SK-N-SH treated with all-trans-retinoic acid at 6 μM for 48 hours (cell line): ENCODE results near the gene ADCY5.

Experiments
- ATAC-seq: fragments of 200-7000 bp; cut with Tn5 transposase; 3 replicates; pipeline ENCODE4 v1.9.1; 2020; ENCODE audit warnings: mild to moderate bottlenecking, moderate library complexity
- ARNTL ChIP-seq: fragments of 450-650 bp; formaldehyde crosslinking; IDR thresholded peaks from 2 replicates; pipeline ENCODE4 v1.5.0; 2020; ENCODE audit warnings: low read depth, mild to moderate bottlenecking, moderate library complexity, borderline replicate concordance
- BACH2 ChIP-seq: fragments of 250-450 bp; sonication (Bioruptor Pico); IDR thresholded peaks from 2 replicates; pipeline ENCODE4 v1.9.0; 2021; ENCODE audit warnings: mild to moderate bottlenecking, borderline replicate concordance
- ESRRG ChIP-seq: fragments of 250-450 bp; sonication (Bioruptor Pico); IDR thresholded peaks from 2 replicates; pipeline ENCODE4 v1.6.1; 2021; ENCODE audit warnings: mild to moderate bottlenecking
- GLIS3 ChIP-seq: fragments of 250-450 bp; sonication (Bioruptor Pico); IDR thresholded peaks from 2 replicates; pipeline ENCODE4 v1.5.0; 2020; ENCODE audit warnings: mild to moderate bottlenecking, moderate library complexity
- ISL1 ChIP-seq: fragments of 250-450 bp; sonication (Bioruptor Pico); IDR thresholded peaks from 2 replicates; pipeline ENCODE4 v2.1.2; 2022; ENCODE audit warnings: mild to moderate bottlenecking, moderate library complexity
- OSR1 ChIP-seq: fragments of 250-450 bp; sonication (Bioruptor Pico); IDR thresholded peaks from 2 replicates; pipeline ENCODE4 v1.8.0; 2022; ENCODE audit warnings: moderate library complexity, mild to moderate bottlenecking, inconsistent platforms
- PPARA ChIP-seq: fragments of 250-450 bp; sonication (Bioruptor Pico); IDR thresholded peaks from 2 replicates; pipeline ENCODE4 v1.5.0; 2020; ENCODE audit warnings: mild to moderate bottlenecking, borderline replicate concordance
- RARB ChIP-seq: fragments of 250-450 bp; sonication (Bioruptor Pico); IDR thresholded peaks from 2 replicates; pipeline ENCODE4 v1.8.0; 2021; ENCODE audit warnings: mild to moderate bottlenecking, moderate library complexity
- SNAI2 ChIP-seq: fragments of 250-450 bp; sonication (Bioruptor Pico); IDR thresholded peaks from 2 replicates; pipeline ENCODE4 v1.5.0; 2020; ENCODE audit warnings: mild to moderate bottlenecking, moderate library complexity
- TCF4 ChIP-seq: fragments of 250-450 bp; sonication (Bioruptor Pico); IDR thresholded peaks from 2 replicates; pipeline ENCODE4 v1.8.0; 2021; ENCODE audit warnings: mild to moderate bottlenecking, moderate library complexity, borderline replicate concordance
- TOX ChIP-seq: fragments of 250-450 bp; sonication (Bioruptor Pico); IDR thresholded peaks from 2 replicates; pipeline ENCODE4 v1.8.0; 2021; ENCODE audit warnings: mild to moderate bottlenecking, moderate library complexity, borderline replicate concordance
- ZC3H10 ChIP-seq: fragments of 250-450 bp; sonication (Bioruptor Pico); IDR thresholded peaks from 2 replicates; pipeline ENCODE4 v1.5.1; 2021; ENCODE audit warnings: mild to moderate bottlenecking, moderate library complexity
- ZFP3 ChIP-seq: fragments of 250-450 bp; sonication (Bioruptor Pico); IDR thresholded peaks from 2 replicates; pipeline ENCODE4 v1.5.0; 2020; ENCODE audit warnings: mild to moderate bottlenecking, moderate library complexity
- ZFP30 ChIP-seq: fragments of 450-650 bp; formaldehyde crosslinking; IDR thresholded peaks from 2 replicates; pipeline ENCODE4 v1.5.0; 2022; ENCODE audit warnings: mild to moderate bottlenecking, moderate library complexity
- ZNF565 ChIP-seq: fragments of 450-650 bp; formaldehyde crosslinking; conservative IDR thresholded peaks from 2 replicates; pipeline ENCODE4 v1.5.0; 2020; ENCODE audit warnings: low read depth, mild to moderate bottlenecking, moderate library complexity
- ZNF70 ChIP-seq: fragments of 450-650 bp; formaldehyde crosslinking; IDR thresholded peaks from 2 replicates; pipeline ENCODE4 v1.5.0; 2020; ENCODE audit warnings: mild to moderate bottlenecking, moderate library complexity
- ZNF8 ChIP-seq: fragments of 450-650 bp; formaldehyde crosslinking; IDR thresholded peaks from 2 replicates; pipeline ENCODE4 v1.5.0; 2020; ENCODE audit warnings: mild to moderate bottlenecking, moderate library complexity
- TF ChIP-seq, protein P1 (sequence below): fragments of 250-450 bp; sonication (Bioruptor Pico); IDR thresholded peaks from 2 replicates; pipeline ENCODE4 v1.5.1; 2020; ENCODE audit warnings: low read depth, mild to moderate bottlenecking, moderate library complexity
- TF ChIP-seq, protein P2 (sequence below): fragments of 250-450 bp; sonication (Bioruptor Pico); IDR thresholded peaks from 2 replicates; pipeline ENCODE4 v1.5.1; 2021; ENCODE audit warnings: mild to moderate bottlenecking, moderate library complexity
- TF ChIP-seq, protein P3 (sequence below): fragments of 250-450 bp; sonication (Bioruptor Pico); IDR thresholded peaks from 2 replicates; pipeline ENCODE4 v1.8.0; 2020; ENCODE audit warnings: mild to moderate bottlenecking, moderate library complexity, borderline replicate concordance
- TF ChIP-seq, protein P4 (sequence below): fragments of 250-450 bp; sonication (Bioruptor Pico); IDR thresholded peaks from 2 replicates; pipeline ENCODE4 v1.8.0; 2021; ENCODE audit warnings: low read depth, mild to moderate bottlenecking, moderate library complexity, borderline replicate concordance

ADCY5 gene

DNA sequence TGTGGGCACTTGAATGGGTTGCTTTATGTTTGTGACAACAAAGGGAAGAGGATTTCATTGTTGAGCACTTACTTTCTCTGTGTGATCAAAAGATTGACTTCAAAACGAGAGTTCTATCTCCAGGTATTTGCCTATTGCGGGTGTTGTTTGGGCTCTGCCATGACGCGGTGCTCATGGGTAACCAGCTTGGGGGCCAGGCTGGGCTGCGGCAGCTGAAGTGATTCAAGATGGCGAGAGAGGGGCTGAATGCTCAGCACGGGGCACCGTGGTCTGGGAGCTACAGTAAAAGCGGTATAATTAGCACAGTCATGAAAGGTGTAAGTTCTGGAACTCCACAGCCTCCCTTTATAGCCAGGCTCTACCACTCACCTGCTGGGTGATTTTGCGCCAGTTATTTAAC lies 31.0 kb upstream of the ADCY5 start:
- TF ChIP-seq RARB (CRISPR knock-in tag) (no peak), ISL1 (no peak), BACH2 (no peak), ESRRG (CRISPR knock-in tag) (no peak), ZNF8 (CRISPR knock-in tag) (no peak), TOX (CRISPR knock-in tag) (no peak), OSR1 (CRISPR knock-in tag) (no peak), ZNF565 (CRISPR knock-in tag) (no peak), TCF4 (CRISPR knock-in tag) (no peak), ZFP30 (CRISPR knock-in tag) (no peak), GLIS3 (CRISPR knock-in tag) (no peak), ZNF70 (CRISPR knock-in tag) (no peak), ZFP3 (CRISPR knock-in tag) (no peak), SNAI2 (CRISPR knock-in tag) (no peak), PPARA (no peak)
- TF ChIP-seq, protein P1, sequence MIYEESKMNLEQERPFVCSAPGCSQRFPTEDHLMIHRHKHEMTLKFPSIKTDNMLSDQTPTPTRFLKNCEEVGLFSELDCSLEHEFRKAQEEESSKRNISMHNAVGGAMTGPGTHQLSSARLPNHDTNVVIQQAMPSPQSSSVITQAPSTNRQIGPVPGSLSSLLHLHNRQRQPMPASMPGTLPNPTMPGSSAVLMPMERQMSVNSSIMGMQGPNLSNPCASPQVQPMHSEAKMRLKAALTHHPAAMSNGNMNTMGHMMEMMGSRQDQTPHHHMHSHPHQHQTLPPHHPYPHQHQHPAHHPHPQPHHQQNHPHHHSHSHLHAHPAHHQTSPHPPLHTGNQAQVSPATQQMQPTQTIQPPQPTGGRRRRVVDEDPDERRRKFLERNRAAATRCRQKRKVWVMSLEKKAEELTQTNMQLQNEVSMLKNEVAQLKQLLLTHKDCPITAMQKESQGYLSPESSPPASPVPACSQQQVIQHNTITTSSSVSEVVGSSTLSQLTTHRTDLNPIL (CRISPR knock-in tag): no peak
- TF ChIP-seq, protein P2, sequence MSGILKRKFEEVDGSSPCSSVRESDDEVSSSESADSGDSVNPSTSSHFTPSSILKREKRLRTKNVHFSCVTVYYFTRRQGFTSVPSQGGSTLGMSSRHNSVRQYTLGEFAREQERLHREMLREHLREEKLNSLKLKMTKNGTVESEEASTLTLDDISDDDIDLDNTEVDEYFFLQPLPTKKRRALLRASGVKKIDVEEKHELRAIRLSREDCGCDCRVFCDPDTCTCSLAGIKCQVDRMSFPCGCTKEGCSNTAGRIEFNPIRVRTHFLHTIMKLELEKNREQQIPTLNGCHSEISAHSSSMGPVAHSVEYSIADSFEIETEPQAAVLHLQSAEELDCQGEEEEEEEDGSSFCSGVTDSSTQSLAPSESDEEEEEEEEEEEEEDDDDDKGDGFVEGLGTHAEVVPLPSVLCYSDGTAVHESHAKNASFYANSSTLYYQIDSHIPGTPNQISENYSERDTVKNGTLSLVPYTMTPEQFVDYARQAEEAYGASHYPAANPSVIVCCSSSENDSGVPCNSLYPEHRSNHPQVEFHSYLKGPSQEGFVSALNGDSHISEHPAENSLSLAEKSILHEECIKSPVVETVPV (CRISPR knock-in tag): no peak
- TF ChIP-seq, protein P3, sequence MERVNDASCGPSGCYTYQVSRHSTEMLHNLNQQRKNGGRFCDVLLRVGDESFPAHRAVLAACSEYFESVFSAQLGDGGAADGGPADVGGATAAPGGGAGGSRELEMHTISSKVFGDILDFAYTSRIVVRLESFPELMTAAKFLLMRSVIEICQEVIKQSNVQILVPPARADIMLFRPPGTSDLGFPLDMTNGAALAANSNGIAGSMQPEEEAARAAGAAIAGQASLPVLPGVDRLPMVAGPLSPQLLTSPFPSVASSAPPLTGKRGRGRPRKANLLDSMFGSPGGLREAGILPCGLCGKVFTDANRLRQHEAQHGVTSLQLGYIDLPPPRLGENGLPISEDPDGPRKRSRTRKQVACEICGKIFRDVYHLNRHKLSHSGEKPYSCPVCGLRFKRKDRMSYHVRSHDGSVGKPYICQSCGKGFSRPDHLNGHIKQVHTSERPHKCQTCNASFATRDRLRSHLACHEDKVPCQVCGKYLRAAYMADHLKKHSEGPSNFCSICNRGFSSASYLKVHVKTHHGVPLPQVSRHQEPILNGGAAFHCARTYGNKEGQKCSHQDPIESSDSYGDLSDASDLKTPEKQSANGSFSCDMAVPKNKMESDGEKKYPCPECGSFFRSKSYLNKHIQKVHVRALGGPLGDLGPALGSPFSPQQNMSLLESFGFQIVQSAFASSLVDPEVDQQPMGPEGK (CRISPR knock-in tag): no peak
- TF ChIP-seq, protein P4, sequence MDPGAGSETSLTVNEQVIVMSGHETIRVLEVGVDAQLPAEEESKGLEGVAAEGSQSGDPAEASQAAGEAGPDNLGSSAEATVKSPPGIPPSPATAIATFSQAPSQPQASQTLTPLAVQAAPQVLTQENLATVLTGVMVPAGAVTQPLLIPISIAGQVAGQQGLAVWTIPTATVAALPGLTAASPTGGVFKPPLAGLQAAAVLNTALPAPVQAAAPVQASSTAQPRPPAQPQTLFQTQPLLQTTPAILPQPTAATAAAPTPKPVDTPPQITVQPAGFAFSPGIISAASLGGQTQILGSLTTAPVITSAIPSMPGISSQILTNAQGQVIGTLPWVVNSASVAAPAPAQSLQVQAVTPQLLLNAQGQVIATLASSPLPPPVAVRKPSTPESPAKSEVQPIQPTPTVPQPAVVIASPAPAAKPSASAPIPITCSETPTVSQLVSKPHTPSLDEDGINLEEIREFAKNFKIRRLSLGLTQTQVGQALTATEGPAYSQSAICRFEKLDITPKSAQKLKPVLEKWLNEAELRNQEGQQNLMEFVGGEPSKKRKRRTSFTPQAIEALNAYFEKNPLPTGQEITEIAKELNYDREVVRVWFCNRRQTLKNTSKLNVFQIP (CRISPR knock-in tag): no peak
- TF ChIP-seq, all 23 proteins: peak for 0
- no peak for ATAC-seq

DNA sequence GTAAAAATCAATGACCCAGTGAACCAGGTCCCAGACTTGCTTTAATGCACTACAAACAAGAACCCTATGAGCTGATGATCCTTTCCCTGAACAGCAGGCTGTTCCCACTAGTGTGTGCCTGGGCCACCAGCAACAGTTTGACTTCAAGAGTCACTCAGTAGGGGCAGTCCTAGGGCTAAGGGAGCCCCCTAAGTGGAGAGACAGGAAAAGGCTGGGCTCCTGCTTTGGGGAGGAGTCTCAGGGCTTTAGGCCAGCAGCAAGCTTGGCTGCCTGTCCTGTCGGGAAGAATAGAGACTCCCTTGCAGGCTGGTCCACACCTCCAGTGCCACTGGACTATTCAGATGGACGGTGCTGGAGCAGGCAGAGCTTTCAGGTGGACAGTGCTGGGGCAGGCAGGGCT lies 29.4 kb upstream of the ADCY5 start:
- ATAC-seq: no peak

More for the DNA sequence above, 29.4 kb upstream of the ADCY5 start:
- TF ChIP-seq ZFP30 (CRISPR knock-in tag) (no peak), RARB (CRISPR knock-in tag) (no peak), ARNTL (CRISPR knock-in tag) (no peak), TOX (CRISPR knock-in tag) (no peak), ESRRG (CRISPR knock-in tag) (no peak), TCF4 (CRISPR knock-in tag) (no peak), PPARA (no peak), ISL1 (no peak), SNAI2 (CRISPR knock-in tag) (no peak), ZNF8 (CRISPR knock-in tag) (no peak), ZNF565 (CRISPR knock-in tag) (no peak), ZFP3 (CRISPR knock-in tag) (no peak), BACH2 (no peak), ZC3H10 (CRISPR knock-in tag) (no peak), GLIS3 (CRISPR knock-in tag) (no peak), ZNF70 (CRISPR knock-in tag) (no peak)
- TF ChIP-seq, protein P3 (CRISPR knock-in tag): no peak
- TF ChIP-seq, protein P4 (CRISPR knock-in tag): no peak
- TF ChIP-seq, all 23 proteins: peak for 0
